ENCODE data around the gene SLIT3.

SLIT3 gene

DNA sequence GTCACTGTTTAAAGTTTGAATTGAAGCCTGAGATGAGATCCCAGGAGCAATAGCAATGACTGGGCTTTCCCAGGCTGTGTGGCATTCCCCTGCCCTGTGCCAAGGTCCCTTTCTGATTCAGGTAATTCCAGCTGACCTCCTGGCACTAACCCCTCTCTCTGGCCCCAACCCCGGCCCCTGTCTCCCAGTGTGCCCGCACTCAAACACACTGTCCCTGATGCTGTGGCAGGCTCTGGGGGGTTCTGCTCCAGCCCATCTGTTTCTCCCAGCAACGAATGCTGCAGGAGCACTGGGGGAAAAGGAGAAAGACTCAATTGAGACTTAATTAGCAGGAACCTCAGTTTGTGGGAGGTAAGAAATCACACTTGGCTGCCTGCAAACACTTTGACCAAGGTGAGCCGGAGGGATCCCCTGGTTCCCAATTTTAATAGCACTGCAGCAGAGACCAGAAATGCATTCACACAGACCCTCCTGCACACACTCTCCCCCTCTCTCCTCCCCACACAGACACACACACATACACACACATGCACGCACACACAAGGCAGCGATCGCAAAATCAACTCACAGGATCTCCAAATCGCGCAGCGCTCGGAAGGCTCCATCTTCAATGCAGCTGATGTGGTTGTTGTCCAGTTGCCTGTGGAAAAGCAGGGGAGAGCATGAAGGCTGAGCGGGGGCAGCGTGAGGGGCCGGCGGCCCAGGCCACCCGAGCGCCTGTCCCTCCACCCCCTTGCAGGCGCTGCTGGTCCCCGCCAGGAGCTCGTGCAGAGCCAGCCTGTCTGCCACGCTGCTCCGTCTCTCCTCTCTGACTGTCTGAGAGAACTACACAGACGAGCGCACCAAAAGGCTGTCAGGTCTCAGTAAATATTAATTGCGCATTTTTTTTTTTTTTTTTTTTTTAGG, 456.7 kb downstream of the SLIT3 start:
- no peak for DNase-seq

DNA sequence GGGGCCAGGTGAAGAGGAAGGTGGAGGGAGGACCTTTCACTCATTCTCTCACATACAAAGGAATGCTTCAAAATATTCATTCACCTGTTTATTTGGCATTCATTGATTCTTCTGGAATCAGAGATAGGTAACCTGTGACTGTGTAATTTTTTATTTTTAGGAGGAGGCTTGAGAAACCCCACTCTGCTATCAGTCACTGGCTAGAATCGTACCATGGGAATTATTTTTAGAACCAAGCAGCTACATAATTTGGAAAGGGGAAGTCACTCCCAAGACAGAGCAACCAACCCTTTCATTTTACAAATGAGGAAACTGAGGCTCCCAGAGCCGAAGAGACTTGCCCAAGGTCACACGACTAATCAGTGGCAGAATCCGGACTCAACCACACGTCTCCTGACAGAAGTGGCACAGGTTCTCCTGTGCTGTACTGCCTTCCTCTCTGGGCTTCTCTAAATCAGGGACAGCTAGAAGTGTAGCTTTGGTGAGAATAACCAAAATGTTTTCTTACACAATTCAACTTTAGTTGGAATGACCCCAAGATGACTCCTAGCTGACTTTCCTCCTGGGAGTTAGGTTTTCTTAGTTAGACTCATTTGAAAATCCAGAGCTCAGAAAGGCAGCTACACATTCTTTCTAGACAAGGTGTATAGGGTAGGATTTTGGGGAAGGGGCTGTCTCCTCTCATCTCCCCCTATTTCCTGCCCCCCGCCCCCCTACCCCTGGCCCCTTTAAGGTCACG, 457.5 kb downstream of the SLIT3 start:
- DNase-seq: no peak

DNA sequence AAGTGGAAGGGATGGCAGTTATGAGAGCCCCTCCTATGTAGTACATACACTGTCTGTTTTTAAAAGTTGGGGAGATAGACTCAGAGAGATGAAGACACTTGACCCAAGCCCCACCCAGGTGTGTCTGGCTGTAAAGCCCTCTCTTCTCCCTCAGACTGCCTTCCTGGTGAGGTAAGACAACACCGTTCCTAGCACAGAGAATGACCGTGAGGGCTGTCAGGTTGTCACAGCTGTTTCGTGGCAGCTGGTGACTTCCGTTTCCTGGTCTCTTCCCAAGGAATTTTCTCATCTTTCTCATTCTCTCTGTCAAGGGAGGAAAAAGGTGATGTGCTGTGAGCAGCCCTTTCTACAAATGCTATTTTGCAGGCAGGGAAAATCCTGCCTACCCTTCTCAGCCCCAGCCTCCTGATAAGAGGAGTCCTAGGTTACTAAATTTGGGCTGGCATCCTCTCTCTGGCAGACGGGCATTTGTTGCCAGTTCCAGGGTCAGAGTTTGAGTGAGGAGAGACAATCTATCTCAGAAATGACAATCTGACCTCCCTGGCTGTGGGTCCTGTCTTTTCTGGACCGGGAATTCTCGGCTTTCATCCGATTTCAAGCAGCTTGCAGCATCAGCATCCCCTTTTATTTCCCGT, 458.3 kb downstream of the SLIT3 start:
- no peak for DNase-seq

DNA sequence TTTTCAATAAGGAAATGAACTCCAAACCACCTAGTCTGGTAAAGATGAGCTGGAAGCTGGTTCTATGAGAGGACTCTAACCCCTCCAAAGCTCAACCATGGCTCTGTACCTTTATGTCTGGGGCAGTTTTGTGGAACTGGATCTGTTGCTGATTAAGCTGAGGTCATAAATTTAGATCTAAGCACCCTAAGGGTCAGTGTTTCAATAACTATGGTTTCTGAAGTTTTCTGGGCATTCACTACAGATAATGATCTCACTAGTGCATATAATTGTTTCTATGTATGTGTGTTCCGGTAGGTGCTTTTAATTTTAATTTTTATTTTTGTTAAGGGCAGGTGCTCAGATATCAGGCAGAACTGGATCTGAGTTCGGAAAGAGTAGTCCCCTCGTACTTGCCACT, 463.1 kb downstream of the SLIT3 start:
- no peak for DNase-seq

DNA sequence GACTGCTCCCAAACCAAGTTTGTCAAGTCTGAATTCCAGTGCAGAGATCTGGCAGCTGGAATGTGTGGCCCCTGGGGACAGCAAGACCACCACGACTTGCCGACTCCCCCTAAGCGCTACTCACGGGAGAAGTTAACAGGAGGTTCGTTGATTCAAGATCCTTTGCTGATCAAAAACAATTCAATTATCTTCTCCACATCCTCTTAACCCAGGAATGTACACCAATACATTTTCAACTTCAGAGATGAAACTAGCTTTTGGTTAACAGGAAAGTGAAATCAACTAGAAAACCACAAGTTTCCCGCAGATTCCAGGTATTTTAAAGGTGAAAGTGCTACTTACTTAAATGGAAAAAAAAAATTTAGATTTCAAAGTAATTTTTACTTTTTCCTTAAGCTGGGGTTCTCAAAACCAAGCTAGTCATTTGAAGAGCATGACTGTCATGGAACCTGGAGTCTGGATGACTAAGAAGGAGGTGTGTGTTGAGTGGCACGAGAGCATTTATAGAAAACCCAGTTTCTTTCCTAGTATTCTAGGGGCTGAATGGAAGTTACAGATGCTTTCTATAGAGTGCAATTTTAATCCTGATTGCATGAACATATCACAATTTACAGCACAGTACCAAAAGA, 464.2 kb downstream of the SLIT3 start:
- DNase-seq: no peak

DNA sequence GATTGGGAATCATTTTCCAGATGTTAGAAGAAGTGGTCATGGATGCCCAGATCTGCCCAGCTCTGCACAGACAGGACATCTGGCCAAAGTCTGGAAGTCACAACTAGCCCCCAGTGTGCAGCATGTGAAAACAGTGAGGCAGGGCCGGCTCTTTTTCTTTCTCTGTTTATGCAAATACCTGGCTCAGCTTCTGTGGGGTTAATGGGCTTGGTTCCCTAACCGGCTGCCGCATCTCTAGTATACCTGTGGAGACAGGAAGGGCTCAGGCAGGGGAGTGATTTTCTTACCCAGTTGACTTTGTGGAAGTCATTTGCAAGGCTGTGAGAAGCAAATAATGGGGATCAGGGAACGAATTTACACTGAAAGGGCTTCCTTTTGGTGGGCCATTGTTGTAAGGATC, 467.0 kb downstream of the SLIT3 start:
- no peak for DNase-seq

DNA sequence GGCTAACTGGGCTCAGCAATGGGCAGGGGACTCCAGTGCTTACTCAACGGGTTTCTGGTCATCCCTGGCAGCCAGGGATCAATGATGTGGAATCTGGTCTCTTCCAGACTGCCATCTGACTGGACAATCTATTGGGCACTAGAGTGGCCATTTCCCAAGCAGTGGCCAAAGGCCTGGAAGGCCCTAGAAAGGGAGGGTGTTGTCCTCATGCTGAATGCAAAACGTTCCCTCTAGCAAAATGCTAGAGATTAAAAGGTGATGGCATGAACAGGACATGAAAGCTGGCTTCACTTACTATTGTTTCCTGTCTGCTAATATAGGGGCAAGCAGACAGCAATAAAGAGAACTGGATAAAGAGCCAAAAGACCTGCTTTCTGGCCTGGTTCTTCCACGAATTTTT, 467.6 kb downstream of the SLIT3 start:
- no peak for DNase-seq

DNA sequence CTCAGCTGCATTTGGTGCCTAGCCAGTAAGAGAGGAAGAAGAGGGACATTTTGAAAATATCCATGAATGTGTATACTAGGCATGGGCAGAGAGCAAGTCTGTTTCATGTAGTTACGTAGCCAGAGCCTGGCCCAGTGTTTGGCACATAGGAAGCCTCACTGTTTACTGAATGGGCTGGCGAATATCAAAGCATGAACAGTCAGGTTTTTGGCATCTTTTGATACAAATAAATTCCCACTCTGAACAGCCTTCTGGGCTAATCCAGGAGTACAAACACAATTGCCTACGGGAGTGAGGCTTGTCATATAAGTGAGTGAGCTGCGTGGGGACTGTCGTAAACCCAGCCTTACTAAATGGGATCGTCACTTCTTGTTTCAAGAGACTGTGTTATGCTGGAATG, 468.6 kb downstream of the SLIT3 start:
- DNase-seq: no peak

DNA sequence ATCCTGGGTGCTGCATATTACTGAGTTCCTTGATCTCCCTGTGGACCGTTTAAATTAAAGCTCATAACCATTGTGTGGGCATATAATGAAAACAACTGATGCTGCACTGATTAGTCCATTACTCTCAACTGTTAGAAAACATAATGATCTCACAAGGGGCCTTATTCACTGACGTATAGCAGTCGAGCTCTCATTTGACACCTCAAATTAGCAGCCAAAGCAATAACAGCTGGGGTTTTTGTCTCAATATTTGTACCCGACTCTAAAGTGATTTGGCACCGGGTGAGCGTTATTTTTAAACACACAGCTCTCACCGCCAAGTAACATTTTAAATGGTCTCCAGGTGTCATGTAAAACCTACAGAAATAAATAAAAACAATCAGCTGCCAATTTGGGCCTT, 469.6 kb downstream of the SLIT3 start:
- no peak for DNase-seq

DNA sequence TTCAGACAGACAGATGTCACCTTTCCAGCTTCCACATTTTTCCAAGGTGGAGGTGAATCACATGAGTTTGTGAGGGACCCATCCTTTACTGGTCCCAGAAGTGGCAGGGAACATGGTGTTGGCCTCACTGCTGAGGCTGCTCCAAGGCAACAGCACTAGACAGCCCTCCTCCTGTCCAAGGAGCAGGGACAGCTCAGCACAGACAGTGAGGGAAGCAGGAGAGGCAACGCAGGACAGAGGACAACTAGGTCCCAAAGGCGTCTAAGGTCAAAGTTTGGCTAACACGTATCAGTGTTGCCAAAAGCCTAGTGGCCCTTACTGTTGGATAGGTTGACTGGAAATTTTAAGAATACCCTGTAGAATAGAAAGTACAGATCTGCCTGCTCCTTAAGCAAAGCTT, 470.1 kb downstream of the SLIT3 start:
- no peak for DNase-seq

DNA sequence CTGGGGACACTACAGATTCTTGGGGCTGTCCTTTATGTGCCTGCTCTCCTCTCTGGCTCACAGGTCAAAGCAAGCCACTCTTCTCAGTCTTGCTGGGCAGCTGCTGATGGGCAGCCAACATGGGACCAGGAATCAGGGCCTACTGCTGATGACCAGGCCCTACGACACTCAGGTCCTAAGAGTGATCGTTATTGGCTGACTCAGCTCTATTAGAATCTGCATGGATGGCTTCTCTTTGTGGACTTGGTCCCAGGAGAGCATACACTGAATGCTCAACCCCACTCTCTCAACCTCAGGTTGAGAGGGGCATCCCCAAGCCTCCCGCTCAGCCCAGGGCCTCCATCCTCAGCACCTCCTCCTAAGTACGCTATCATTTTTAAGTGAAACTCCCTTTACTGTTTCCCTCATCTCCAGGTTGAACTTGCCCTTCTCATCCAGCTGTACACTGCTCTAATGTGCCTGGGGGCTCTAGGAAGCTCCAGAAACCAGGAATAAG, 471.0 kb downstream of the SLIT3 start:
- no peak for DNase-seq

DNA sequence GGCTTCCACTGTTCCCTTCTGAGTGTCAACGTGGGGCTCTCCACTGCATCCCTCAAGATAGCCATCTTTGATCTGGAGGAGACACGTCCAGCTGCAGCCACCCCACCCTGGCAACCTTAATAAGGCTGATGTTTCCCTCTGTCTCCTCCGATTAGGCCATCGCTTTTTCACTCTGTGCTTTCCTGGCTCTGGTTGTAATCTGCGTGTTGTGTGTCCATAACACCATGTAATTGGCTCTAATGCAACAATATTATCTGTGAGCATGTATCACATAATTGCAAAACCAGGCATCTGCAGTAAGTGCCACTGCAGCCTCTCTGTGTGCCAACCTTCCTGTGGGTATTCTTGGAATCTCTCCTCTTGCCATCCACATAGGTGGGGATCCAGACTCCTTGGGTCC, 471.9 kb downstream of the SLIT3 start:
- no peak for DNase-seq

DNA sequence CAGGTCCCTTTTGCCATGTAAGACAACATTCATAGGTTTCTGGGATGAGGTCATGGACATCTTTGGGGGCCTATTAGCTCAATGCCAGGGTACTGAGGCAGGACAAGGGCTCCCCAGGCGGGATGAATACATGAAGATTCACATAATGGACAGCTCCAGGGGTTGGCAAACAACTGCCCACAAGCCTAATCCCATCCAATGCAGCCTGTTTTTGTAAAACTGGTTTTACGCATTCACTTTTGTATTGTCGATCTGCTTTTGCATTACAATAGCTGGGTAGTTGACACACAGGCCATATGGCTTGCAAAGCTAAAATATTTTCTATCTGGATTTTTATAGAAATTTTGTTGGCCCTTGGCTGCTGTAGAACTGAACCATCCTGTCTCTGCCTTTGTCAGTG, 473.3 kb downstream of the SLIT3 start:
- DNase-seq: no peak

DNA sequence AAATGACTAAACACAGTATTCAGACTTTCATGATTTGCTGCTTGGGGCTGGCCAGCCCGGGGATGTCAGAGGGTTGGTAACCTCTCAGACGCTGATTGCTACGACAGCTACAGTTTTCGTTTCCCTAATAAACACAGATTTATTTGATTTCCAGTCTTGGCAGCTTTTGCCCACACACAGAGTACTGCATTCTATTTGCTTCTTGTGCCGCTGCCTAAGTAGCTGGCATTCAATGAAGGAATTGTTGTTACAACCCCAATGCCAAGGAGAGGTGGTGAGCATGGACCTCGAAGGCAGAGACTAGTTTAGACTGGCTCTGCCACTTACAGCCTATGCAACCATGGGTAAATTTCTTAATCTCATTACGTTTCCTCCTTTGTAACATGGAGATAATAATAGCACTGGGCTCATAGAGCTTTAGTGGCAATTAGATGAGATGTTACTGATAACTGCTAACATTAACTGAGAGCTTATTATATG, 474.7 kb downstream of the SLIT3 start:
- no peak for DNase-seq

DNA sequence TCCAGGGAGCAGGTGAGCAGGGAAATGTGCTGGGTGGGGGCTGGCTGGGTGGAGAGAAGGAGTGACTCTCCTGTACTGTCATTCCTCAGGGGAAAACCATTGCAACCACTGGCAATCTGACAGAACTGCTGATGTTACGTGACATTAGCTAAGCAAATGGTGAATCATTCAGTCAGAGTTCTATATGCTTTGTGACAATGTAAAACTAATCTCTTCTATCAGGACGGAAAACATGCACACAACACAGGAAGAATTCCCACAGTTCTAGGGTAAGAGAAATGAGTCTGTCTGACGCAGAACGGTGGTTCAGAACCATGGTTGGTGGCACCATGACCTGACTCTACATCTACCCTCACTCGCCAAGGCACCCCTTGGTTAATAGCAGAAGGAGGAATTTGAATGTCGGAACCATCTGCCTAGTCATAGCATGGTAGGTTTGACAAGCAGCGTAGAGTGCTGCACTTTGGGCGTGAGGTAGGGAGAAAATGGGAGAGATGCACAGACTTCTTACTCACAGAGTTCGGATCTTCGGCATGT, 478.1 kb downstream of the SLIT3 start:
- no peak for DNase-seq

DNA sequence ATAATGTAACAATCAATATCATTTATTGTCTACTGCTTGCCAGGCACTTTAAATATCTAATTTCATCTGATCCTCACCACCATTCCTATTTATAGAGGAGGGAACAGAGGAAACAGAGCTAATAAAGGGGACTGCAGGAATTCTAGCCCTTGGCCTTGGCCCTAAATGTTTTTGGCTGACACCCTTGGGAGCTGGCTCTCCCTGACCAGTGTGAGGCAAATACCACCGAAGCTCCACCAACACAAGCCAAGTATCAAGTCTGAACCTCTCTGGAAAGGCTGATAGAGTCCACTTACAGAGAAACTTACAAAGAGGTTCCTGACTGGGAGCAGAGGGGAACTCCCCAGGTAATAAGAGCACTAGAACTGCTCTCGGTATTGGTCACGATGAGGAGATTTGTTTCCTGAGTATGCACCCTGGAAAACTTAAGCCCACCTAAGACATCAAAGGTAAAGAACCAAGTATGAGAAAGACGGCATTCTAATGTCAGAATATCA, 478.6 kb downstream of the SLIT3 start:
- DNase-seq: no peak

DNA sequence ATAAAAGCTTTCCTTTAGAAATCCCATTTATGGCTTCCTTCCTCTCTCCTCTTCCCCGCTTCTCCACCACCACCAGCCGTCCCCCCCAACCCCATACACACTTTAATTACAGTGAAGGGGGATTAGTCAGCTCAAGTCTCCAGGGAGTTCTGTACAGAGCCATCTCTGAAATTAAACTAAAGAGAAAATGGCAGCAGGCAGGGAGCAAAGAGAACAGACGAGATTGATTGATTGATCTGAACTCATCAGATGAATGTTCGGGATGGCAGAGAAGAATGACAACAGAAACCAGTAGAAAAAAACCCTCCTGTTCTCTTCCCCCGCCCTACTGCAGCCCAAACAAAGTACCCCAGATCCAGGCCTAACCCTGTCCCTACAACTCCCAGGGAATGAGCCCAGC, 480.1 kb downstream of the SLIT3 start:
- DNase-seq: no peak

DNA sequence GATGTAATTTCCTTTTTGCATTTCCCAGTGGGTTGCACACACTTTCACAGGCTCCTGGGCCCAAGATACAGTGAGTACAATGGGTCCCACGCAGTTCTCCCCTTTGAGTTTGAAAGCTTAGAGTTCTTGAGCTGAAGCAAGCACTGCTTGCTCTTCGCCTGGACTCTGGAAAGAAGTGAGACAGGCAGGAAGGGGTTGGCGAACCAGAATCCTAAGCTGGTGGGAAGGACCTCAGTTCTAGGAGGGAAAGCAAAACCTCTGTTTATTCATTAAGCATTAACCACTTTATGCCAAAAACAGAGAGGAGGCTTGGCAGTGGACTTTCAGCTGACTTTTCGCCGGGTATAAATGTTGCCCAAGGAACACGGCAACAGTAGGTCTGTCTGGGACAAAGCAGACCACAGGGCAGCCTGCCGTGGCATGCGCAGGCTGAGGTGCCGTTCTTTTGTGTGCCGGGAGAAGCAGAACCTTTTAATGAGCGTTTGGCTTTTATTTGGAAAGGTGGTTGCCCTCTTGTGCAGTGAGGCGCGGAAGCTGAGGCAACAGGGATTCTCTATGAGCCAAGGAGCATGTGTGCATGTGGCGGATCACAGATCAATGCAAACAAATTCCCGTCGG, 481.8 kb downstream of the SLIT3 start:
- no peak for DNase-seq

DNA sequence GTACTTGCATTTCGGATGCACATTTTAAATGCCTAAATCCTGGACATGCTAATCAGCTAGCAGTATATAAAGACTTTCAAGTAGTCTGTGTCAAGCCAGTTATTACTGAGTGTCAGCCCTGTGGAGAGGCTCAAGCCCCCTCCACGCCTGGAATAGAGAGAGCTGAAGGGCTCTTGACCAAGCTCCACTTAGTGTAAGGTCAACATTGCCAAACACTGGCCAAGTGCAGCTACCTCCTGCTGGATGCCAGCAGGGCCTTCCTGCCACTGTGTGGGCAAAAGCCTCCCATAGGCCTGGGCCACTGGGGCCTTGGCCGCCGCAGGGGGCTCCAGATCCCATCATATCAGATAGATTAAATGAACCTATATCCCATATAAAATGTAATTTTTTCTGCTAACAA, 482.4 kb downstream of the SLIT3 start:
- DNase-seq: no peak

DNA sequence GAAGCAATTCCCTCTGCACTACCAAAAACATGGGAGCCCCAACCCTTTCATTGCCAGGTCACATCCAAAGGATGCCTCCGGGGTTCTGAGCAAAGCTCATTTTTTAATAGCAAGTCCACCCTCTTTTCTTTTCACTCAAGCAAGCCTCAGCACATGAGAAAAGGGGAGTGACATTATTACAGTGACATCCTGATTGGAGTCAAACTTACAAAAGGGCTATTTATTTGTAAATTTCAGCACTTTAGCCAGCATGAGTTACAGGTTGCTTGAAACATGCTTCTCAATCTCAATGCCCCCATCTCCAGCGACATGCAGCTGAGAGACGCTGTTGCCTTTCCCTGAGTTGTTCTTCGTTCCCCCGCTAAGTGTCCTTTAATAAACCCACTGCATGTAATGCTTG, 483.3 kb downstream of the SLIT3 start:
- no peak for DNase-seq

DNA sequence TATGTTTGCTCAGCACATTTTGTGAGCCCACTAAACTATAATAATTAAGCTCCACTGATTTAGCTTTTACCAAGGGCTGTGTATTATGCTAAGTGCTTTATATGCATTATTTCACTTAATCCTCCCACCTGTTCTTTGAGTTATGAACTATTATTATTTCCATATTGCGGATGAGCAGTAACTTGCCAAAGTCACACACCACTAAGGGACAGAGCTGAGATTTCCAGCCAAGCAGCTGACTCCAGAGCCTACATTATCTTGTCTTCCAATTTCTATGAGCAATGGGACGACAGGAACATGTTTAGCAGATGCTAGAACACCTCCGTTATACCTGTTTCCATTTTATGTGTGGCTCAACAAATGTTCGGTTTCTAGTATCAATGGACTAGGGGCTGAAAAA, 484.3 kb downstream of the SLIT3 start:
- DNase-seq: no peak
